HG02943 (cell line): ENCODE measurements around the gene IQUB.
"Not testable (repeated sequence)": the region's sequence is repeated elsewhere in the genome, so short reads cannot be mapped to it uniquely, and the experiment has no call there.

Experiments used
- ATAC-seq: cut with Tn5 transposase; IDR thresholded peaks from one replicate; pipeline ENCODE4 v1.9.1; 2021; ENCODE audit warnings: mild to moderate bottlenecking, low read depth, moderate library complexity; ENCODE audit not compliant: unreplicated experiment

IQUB gene

DNA sequence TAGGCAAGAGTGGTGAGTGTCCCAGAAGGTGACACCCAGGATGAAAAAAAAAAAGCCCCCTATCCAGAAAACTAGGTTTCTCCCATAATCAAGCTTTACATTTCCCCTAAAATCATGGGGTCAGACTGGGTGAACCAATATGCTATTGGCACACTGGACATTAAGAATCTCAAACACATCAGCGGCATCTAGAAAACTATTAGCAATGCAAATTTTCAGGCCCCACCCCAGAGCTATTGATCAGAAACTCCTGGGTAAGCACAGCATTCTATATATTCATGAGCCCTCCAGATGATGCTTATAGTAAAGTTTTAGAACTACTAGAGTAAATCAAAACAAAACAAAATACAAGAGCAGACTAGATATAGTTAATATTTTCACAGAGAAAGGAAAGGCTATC is 36.4 kb downstream of the IQUB start:
- ATAC-seq: no peak

DNA sequence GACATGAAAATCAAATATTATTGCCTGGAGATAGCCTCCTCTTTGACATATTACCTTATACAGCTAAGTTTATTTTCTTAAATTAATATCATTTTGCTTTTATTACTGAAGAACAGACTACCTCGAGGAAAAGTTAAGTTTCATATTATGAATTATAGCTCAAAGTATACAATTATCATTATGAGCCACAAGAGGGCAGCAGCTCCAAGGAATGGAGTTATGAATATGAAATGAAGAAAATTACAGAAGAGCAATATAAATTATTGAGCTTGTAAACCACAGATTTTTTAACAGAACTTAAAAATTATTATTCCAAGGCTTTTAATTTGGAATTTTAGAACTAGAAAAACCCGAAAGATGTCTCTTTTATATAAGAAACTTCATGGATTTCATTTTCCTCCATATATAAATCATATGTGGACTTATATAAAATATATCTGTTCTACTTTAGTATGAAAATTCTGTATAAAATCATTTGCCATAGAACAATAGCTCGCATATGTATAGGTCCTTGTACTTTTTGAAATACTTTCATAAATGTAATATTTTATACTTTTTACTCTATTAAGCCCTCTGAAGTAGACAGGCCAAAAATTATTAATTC is 40.1 kb downstream of the IQUB start:
- peak; percentile 62 for ATAC-seq

DNA sequence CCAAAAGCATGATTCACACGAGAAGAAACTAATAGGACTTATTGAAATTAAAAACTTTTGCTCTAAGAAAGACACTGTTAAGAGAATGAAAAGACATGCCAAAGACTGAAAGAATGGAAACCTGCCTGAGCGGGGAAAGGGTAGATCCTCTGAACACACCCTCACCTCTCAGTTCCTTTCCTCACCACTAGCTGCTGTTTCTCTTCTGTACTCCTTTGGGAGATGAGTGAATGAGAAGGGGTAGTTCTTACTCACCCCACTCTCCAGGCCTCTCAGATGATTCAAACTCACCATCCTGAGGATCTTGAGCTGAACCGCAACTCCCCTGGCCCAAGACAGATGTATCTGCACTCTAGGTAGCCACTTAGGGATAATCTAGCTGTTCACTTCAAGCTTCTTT is 41.9 kb downstream of the IQUB start:
- no peak for ATAC-seq

DNA sequence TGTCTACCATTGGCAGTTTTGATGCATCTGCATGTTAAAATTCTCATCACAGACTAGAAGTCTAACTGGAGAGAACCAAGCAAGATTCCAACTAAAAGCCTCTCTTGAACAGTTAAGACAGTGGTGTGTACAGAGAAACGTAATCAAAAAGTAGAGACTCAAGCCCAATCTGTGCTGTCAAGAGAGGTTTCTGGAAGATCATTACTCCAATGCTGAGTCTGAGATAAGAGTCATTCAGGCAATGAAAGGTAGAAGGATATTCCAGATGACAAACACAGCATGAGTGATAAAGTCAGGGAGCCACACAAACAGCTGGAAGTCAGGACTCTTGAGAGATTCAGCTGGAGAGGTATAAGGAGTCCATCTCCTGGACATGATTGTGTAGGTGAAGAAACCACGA is 48.7 kb downstream of the IQUB start:
- no peak for ATAC-seq

DNA sequence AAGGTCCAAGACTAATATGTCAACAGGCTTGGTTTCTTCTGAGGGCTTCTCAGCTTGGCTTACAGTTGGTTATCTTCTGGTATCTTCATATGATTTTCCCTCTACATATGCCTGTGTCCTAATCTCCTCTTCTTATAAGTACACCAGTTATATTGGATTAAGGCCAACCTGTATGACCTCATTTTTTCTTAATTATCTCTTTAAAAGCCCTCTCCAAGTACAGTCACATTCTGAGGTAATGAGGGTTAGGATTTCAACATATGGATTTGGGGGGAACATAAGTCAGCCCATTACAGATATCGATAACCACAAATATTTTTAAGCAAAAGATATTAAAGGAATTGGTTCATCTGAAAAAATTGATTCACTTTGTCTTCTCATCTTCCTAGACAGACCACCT is 49.2 kb downstream of the IQUB start:
- no peak for ATAC-seq

DNA sequence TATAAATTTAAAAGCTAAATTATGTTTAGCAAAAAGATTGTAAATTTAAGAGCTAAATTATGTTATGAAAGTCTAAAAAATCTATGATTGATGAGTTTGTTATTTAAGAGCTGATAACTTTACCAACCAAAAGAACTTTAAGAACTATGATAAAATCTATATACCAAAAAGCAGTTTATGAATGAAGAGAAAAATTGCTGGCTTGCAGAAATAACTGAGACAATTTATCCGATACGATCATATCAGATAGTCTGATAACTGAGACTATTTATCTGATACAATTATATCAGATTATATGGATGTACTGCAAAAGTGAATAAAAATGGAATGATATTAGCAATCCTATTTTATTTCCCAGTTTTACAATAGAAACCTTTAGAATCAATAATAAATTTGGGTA is 50.2 kb downstream of the IQUB start:
- ATAC-seq: no peak

DNA sequence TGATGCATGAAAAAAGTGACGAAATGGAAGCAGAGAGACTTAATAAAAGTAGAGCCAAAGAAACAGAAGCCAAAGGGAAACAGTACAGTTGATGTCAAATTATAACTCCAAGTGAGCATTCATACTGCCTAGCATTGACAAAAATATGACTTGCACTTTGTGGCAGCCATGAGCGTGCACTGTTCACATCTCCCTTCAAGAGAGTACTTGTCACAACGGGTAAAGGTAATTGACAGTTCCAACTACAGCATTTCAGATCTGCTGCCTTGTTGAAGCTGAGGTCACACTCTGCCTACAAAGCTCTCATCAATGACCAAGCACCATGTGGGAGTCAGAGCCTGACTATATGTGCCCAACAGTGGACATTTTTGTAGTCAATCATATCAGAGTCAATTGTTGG is 54.3 kb downstream of the IQUB start:
- no peak for ATAC-seq

DNA sequence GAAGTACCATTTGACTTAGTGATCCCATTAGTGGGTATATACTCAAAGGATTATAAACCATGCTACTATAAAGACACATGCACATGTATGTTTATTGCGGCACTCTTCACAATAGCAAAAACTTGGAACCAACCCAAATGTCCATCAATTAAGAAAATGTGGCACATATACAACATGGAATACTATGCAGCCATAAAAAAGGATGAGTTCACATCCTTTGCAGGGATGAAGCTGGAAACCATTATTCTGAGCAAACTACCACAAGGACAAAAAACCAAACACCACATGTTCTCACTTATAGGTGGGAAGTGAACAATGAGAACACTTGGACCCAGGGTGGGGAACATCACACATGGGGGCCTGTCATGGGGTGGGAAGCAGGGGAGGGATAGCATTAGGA is 56.3 kb downstream of the IQUB start:
- ATAC-seq: not testable (repeated sequence)

DNA sequence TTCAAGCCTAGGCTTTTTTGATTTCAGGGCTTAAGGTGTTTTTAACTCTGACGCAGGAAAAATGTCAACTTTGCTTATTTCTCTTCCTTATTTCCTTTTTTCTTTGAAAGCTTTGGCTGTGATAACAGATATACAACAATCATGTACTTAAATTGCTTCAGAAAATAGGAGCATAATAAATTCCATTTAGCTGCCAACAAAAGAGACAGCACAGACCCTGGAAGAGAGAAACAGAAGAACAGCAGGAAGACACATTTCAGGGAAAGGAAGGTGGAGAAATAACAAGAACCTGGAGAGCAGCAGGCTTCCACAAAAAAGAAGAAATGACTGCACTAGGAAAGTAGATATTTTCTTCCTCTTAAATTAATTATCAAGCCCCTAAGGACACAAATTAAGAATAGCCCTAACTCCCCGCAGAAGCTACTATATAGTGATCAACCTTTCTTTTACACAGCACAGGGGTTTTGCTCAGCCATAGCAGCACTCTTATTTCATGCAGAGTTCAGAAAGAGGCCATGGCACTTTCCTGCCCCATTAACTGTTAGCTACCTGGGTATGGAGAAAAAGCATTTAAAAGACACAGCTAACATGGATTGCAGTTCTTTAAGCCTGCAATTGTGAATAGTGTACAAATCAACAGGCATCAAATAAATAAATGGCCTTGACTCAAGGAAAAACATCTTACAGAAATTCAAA is 61.5 kb downstream of the IQUB start:
- no peak for ATAC-seq

DNA sequence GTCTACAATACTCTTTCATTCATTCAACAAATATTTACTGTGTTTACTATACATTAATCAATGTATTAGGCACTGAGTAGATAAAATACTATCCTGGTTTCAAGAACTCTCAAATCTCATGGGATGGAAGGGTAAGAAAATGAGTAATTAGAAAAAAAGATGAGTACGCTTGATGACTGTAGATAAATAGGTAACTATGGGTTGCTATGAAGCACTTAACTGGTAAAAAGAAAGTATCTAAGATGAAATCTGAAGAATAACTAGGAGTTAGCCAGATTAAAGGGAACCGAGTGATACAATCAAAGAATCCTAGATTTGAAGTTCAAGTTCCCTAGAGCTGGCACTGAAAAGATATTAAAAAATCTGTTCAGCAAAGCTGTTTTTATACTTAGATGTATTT is 62.1 kb downstream of the IQUB start:
- ATAC-seq: no peak

DNA sequence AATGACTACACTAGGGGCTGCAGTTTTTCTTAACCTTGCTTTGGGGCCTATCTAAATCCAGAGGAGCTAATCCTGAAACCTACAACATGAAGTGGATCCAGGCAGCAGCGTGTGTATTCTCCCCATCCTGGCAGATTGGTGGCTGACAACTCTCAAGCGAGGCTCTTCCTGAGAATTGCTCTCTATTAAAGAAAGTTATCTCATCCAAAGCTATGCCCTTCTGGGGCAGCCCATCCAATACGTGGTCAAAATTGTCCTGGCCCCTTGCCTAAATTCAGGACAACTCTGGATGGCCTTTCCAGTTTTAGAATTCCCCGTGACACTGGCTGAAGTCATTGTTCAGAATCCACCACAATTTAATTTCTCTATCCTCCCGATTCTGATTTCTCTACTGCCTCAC is 66.1 kb downstream of the IQUB start:
- ATAC-seq: no peak

DNA sequence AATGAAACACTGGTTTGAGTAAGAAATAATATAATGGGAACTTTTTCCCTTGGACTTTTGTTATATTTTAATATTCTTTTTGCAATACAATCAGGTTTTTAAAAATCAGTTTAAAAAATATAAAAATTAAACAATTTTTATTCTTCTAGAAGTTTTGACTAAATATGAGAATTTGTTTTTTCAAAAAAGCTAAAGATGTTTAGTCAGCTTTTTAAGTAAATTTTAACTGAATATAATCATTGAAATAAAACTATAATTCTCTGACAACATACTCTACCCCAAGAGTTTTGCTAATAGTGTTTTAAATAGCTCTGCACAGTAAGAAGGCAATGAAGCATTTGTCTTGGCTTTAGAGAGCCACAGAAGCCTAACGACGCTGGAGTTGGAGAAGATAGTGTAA is 70.5 kb downstream of the IQUB start:
- no peak for ATAC-seq

DNA sequence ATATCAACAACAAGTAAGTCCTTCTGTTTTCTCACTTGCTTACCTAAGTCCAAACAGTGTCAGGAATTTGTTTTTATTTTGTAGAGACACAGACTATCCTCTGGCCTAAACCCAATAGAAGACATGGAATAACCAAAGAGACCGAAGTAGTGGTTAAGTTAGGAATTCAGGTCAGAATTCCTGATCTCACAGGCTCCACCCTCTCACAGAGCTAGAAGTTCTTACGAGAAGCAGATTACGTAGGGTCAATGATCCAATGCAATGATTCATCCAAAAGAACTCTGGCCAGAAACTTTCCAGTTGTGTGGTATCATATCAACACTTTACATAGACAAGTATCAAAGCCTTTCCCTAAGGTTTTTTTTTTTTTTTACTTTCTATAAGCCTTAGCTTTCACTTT is 73.8 kb downstream of the IQUB start:
- no peak for ATAC-seq

DNA sequence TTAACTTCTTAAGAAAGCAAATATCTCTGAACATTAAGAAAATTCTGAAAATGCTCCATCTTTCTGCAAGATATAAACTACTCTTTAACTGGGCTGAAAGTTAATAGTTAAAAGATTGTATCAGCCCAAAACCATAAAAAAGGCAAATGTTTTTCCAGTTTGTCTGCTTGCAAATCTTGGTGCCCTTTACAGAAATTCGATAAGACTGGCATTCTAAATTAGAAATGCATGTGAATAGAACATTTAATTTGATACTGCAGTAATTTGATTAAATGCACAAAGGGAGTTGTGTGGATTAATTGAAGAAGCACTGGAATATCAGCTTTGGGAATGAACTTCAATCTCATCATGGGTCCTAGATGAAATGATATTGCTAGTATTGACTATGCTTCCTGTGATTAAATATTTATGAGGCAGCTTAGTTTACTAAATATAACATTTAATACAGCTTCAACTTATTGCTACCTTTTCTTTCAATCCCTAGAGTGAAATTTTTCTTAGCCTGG is 78.4 kb downstream of the IQUB start:
- no peak for ATAC-seq

DNA sequence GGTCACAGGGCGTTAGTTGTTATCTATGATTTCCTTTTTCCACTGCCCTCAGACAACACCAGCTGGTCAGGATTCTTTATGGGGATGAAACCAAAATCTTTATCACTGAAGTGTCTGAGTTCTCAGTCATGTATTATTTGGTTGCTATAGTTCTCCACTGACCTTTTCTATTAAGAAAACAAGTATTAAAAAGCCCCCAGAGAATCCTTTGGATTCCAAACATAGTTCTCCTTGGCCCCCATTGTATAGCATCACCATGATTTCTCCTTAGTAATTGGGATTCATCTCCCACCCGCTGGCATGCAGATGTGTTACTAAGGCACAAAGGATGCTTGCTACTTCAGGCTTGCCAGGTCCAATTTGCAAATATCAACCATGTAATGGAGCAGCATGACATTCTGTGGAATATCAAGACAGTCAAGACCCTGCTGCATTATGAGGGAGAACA is 94.3 kb downstream of the IQUB start:
- no peak for ATAC-seq

DNA sequence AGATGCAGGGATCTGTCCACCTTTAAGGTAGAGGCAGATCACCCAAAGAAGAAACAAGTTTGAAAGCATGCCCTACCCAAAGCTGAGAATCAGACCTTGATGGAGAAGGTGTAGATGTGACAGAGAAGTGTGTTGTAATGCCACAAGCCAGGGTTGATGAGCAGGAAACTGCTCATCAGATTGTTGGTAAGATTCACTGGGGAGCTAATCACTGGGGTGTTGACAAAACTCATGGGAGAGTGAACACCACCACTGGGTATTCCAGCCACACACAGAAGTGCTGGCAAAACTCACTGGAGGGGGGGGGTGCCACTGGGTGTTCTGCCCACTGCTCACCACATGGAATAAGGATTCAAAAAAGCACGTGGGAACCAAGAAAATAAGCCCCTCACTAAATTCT is 95.2 kb downstream of the IQUB start:
- ATAC-seq: no peak

DNA sequence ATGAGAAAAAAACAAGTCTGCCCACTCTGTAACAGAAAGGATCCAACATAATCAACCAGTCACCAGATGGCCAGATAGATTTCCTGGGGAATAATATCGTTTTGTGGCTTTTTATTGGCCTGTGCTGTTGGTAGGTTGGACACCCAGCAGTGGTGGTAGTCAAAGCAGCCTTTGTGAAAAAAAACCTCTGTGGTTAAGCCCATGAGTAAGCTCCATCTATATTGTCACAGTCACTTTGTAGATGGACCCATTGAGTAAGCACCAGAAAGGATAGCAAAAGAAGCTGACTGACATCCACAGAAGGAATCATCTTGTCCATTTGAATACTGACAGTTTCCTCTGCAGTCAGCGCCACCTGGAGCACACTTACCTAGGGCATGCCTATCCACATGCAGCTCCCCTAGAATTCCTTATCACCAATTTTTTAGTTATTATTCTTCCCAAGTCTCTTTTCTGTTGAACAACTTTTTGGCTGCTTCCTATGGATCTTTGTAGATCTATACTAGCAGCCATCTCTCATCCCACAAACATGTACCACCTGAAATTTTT is 96.9 kb downstream of the IQUB start:
- no peak for ATAC-seq

DNA sequence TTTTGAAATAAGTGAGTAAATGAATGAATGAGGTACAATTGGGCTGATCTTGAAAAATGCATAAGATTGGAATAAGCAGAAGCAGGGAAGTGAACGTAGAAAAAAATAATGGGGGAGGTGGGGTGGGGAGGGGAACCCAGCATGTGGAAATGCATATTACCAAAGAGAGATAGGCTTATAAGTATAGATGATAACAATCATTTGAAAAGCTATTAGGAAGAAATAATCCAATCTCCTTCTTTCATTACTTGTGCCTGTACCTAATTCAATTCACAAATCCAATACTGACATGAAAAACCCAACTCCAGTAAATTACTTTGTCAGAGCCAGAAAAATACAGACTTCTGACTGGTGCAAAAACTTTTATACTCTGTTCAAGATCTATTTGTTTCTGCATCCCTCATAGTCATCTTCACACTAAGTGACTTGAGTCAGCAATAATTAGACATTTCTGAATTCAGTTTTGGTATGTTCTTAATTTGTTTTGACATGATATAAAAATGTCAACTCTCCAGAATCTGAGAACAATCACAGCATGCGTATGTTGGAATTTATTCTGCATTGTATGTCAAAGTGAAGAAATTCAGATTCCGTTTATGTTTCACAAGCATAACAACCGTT is 99.2 kb downstream of the IQUB start:
- no peak for ATAC-seq

DNA sequence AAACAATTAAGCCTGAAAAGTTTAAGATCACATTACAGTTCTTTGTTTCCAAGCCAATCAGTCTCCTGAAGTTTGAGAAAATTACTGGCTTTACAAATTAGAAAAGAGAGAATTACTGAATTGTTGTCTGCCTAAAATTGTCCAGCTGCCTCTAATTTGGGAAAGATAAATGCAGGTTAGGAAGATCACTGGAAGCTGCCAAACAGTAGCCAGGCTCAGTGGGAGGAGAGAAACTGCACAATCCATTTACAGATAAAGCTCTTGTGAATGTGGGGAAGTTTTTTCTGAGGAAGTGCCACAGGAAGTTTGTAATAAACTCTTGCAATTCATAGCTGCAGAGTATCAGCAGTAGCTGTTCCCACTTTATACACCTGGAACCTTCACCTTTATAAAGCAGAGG is 100.7 kb downstream of the IQUB start:
- no peak for ATAC-seq

DNA sequence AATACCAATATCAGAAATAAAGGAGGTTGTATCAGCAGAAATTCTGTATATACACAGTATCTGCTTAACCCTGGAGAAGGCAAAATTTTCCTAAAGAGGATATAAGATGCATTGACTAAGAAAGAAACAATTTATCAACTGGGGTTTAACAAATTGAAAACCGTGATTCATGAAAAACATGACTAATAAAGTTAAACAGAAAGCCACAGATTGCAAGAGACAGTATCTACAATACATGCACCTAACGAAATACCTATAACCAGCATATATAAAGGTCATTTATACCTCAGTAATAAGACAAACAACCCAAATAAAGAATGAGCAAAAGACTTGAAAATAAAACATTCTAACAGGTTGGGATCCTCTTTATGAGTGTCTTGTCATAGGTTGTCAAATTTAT is 101.8 kb downstream of the IQUB start:
- ATAC-seq: no peak

DNA sequence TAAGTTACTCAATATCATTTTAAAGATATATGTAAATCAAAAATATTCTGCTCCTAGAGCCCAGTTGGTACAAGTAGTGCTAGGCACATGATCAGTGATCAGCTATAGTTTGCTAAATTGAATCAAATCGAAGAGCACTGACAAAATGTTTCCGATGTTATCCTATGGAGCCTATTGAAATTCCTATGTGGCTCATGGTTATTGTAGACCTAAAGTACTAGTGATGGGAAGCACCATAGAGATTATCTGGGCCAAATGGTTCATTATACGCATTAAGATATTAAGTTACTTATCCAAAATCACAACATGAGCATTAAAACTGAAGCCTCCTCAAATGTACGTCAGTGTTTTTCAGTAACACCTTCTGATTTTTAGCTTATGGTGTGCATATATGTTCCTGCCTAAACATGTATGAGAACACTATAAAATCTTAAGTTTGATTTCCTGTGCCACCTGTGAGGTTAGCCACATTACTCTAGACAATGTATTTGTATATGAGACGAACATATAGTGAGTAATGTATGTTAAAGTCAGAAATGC is 103.2 kb downstream of the IQUB start:
- no peak for ATAC-seq
